ENCODE data around the gene ZBED4.

The ZBED4 gene

DNA sequence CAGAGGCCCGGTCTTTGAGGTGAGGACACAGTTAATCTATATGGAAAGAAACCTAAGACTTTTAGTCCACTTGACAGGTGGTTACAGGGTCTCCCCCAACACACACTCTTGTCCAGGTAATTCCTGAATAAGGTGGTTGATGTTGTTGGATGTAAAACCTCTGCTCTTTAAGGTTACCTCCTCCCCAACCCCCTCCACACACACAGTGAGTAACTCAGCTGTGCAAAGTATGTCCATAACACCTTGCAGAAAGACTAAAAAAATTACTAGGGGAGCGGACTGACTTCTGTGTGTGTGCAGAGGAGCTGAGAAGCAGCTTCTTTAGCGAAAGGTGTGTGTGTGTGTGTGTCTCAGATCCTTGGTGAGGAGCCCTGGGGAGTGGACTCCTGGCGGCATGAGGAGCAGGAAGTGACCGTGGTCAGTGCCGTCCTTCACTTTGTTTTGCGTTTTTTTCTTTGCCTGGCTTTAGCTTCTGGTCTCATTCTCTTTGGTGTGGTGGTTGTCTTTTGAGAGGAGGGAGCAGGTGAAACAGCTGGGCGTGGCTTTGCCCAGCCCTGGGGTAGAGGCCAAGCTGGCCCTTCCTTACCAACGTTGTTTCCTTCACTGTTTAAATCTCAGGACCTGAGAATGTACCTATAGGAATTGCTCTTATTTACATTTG lies 1.7 kb downstream of the ZBED4 start:
- no peak for DNase-seq (ENCODE audit: low read depth)

DNA sequence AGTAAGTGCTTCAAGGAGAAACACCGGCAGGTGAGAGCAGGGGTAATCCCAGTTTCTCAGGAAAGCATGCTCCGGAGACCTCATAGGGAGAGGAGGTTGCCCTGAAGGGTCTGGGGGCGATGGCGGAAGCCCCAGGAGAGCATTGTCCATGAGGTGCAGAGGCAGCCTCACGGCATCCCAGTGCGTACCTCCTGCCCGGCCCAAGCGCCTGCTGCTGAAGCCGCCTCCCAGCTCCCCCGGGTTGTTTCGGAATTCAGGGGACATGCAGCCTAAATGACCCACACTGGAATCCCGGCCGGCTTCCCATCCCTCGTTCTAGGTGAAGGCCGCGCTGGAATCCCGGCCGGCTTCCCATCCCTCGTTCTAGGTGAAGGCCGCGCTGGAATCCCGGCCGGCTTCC lies 2.7 kb downstream of the ZBED4 start:
- no peak for DNase-seq (ENCODE audit: low read depth)

DNA sequence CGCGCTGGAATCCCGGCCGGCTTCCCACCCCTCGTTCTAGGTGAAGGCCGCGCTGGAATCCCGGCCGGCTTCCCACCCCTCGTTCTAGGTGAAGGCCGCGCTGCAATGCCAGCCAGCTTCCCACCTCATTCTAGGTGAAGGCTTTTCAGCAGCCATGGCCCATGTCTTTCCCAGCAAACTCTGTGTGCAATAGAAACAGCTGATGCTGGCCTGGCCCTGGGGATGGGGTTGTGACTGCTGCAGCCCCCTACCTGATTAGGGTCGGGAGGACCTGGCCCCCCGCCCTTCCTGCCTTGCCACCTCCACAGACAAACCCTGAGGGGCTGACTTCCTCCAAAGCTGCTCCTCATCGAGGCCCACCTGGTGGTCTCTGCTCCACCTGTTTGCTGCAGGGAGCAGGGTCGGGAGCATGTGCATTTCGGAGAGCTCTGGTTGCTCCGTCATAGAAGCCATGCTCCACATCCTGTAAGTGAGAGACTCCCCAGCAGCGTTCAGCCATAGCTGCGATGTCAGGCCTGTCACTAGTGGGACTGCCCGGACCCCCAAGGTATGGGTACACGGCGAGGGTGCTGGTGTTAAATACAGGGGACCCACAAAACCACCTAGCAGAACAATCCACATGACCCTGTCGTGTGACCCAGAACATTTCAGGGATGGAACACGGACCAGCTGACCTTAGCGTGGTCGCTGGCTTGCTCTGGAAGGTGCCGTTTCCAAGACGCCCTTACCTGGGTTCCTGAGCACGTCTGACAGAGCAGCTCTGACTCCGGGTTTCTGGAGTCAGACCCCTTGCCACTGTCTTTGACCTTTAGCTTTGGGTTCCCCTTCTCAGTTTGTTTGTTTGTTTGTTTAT lies 3.3 kb downstream of the ZBED4 start:
- no peak for DNase-seq (ENCODE audit: low read depth)

DNA sequence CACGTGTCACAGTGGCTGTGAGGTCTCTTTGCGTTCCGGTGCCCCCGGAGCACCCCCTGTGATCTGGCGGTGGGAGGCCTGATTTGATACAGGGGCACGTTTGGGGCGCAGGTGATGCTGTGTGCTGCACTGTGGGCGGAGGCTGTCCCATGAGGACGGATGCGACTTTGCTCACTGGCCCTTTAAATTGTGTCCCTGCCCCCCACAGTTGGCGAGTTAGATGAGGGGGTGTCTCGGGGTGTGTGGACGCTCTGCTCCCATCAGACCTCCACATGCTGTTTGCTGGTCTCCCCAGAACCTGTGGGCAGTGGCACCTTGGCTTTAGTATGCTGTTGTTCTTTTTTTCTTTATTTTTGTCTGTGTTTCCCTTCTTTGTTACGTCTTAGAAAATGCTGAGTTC lies 5.2 kb downstream of the ZBED4 start:
- no peak for DNase-seq (ENCODE audit: low read depth)

DNA sequence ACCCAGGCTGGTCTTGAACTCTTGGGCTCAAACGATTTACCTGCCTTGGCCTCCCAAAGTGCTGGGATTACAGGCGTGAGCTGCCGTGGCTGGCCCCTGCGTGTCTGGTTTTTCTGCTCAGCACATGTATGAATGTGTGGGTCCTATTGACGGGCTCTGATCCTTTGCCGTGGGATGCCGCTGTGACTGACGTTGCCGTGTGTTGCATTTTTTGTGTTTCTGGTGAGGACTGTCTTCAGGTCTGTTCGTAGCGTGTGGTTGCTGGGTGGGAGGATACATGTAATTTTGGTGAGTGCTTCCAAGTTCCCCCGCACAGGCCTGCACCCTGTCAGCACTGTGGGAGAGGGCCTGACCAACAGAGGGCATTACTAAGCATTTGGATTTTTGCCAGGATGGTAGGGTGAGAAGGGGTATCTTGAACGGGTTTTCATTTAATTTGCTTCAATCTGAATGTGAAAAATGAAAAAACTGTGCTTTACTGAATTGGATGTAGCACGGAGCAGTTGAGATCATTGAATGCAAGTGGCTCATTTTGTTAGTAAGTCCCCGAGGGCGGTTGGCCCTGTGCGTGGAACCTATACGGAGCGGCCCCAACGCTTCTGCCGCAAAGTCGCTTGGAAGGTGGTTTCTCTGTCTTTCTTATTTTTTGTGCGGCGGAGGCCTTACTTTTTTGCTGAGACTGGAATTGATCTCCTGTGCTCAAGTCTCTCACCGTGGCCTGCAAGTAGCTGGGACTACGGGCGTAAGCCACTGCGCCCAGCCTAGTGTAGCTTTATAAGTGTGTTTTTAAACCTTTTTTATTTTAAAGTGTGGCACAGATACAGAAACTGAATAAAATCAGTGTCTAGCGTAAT lies 8.2 kb downstream of the ZBED4 start:
- DNase-seq (ENCODE audit: low read depth) = no peak

DNA sequence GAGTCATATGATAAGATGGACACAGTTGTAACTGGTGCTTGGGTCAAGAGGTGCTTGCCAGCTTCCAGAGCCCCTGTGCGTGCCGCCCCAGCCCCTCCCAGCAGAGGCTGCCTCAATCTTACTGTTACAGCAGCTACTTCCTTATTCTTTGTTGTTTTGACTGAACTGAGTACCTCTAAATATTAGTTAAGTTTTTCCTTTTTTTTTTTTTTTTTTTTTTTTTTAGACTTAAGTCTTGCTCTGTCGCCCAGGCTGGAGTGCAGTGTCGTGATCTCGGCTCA lies 8.8 kb downstream of the ZBED4 start:
- DNase-seq (ENCODE audit: low read depth) = no peak

DNA sequence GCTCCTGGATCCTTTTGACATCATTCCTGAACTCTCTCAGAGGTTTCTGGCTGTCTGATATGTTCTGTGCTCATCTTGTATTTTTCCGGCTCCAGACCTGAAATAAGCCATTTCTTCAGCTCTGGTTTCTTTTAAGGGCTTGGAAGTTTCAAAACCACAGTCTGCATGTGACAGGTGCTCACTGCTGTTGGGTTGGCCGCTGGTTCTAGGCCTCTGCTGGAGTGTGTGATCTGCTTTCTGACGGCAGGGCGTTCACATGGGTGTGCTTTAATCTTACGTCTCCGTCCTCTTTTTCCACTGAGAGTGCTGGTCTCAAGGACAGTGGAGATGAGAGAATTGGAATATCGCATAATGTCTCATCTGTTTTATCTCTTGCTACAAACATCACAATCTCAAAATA lies 10.3 kb downstream of the ZBED4 start:
- DNase-seq (ENCODE audit: low read depth) = no peak

DNA sequence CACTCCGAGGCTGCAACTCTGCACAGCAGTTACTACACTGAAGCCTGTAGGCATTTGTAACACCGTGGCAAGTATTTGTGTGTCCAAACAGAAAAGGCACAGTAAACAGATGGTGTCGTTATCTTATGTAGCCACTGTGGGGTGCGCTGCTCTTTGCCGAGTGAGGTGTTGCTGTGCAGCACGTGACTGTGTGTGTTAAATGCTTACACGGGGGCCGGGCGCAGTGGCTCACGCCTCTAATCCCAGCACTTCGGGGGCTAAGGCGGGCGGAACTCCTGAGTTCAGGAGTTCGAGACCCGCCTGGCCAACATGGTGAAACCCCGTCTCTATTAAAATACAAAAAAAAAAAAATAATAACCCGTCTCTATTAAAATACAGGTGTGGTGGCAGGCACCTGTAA lies 11.5 kb downstream of the ZBED4 start:
- DNase-seq (ENCODE audit: low read depth) = no peak

DNA sequence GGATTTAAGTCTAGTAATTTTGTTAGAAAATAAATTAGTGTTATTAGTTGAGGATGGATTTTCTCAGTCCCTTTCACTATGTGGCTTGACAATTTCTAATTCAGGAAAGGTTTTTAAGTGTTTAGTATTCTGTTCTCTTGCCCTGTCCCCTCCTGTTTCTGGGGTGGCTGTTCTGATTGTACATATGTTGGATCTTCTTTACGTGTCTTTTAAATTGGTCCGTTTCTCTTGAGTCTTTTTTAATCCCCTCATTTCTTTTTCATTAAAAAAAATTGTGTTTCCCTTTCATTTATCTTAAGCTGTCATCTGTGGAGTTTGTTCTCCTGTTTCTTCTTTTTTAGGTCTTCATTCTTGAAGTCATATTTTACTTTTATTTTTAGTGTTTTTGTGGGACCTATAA lies 12.5 kb downstream of the ZBED4 start:
- no peak for DNase-seq (ENCODE audit: low read depth)

DNA sequence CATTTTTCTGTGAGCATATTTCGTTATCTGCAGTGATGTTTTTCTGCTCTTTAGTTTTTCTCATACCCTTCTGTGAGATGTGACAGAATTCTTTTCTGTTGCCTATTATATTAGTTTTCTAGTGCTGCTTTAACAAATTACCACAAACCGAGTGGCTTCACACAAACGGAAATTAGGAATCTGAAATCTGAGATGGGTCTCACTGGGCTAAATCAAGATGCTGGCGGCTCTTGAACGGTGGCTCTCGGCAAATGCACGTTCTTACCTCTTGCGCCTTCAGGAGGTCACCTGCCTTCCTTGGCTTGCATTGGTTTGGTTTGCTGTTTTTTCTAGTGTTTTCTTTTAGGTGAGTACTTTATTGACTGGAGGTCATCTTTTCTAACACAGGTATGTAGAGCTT lies 13.0 kb downstream of the ZBED4 start:
- DNase-seq (ENCODE audit: low read depth) = no peak

DNA sequence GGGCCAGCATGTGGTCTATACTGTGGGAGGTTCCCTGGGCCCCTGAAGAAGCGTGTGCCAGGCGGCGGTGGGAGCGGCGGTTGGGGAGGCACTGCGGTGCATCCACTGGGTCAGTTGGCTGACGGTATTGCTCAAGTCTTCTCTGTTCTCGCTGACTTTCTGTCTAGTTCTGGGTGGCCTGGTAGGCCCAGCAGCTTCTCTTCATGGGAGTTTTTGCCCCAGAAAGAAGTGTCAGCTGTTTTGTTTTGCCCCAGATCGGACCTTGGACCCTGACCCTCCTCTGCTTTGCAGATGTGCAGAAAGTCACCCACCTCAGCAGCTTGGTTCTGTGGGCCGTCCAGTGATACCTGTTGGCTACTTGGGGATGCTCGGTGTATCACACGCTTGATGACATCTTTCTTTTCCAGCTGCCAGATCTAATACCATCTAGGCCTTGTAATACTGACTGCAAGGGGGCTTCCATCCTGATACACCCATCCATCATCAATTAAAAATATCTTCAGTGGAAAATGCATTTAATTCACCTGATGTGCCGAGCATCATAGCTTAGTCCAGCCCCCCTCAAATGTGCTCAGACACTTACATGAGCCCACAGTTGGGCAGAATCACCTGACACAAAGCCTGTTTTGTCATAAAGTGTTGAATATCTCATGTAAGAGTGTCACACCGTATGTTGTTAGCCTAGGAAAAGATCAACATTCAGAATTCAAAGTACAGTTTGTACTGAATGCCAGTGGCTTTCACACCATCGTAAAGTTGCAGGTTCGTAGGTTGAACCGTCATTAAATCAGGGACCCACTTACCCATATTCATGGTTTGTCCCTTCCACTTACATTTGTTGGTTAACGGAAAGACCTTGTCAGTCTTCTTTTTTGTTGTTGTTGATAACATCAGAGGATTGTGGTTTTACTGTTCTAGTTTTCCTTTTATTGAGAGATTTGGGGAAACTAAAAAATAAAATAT lies 13.9 kb downstream of the ZBED4 start:
- no peak for DNase-seq (ENCODE audit: low read depth)

DNA sequence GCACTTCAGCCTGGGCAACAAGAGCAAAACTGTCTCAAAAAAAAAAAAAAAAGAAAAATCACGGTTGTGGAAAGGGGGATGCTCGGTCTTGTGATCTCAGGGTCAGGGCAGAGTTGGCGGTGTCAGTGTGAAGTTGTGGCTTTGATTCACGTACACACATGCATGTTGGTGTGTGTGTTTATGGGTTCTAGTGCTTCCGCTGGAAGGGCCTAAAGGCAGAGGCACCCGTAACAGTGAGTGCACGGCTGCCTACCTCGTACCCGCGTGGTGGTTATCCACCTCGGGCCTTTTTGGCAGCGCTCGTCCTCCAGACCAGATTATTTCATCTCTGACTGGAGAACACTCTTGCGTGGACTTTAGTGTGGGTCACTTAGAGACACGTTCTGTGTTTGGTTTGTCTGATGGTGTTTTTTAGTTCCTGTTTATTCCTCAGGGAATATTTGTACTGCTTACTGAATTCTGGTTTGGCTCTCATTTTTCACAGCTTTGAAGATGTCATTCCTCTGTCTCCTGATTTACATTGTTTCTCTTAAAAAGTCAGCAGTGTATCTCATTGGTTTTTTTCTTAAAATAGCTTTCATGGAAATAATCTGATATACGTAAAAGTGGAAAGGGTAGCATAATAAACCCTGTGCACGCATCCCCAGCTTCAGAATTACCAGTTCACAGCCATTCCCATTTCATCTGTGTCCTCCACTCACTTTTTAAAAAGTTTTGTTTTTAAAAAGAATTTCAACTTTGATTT lies 15.6 kb downstream of the ZBED4 start:
- no peak for DNase-seq (ENCODE audit: low read depth)

DNA sequence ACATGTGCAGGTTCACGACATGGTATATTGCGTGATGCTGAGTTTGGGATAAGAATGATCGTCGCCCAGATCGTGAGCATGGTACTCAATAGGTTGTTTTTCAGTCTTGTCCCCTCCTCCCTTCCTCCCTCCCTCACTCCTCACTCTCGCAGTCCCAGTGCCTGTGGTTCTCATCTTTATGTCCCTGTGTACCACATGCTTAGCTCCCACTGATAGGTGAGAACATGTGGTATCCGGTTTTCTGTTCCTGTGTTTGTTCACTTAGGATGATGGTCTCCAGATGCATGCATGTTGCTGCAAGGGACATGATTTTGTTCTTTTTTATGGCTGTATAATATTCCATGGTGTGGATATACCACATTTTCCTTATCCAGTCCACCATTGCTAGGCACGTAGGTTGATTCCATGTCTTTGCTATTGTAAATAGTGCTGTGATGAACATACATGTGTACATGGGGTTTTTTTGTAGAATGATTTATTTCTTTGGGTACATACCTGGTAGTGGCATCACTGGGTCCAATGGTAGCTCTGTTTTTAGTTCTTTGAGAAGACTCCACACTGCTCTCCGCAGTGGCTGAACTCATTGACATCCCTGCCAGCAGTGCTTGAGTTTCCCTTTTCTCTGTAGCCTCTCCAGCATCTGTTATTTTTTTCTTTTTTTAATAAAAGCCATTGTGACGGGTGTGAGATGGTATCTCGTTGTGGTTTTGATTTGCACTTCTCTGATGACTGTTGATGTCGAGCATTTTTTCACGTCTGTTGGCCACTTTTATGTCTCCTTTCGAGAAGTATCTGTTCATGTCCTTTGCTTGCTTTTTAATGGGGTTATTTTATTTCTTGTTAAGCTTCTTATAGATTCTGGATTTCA lies 16.4 kb downstream of the ZBED4 start:
- no peak for DNase-seq (ENCODE audit: low read depth)

DNA sequence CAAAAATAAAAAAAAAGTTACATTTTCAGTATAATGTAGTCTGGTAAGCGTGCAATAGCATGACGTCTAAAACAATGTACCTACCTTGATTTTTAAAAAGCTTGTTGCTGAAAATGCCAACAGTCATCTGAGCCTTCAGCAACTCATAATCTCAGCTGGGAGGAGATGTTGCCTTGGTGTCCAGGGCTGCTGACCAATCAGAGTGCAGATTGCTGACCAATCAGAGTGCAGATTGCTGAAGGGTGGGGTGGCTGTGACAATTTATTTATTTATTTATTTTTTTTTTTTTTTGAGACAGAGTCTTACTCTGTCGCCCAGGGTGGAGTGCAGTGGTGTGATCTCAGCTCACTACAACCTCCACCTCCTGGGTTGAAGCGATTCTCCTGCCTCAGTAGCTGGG lies 17.8 kb downstream of the ZBED4 start:
- no peak for DNase-seq (ENCODE audit: low read depth)

DNA sequence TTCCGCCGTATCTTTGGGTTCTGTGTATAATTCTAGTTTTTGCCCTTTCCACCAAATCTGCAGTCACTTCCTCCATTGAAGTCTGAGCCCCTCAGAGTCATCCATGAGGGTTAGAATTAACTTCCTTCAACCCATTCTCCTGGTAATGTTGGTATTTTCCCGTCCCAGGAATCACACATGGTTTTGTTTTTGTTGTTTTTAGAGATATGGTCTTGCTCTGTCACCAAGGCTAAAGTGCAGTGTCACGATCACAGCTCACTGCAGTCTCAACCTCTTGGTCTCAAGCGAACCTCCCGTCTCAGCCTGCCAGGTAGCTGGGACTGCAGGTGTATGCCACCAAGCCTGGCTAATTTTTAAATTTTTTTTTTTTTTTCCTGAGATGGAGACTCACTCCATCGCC lies 18.7 kb downstream of the ZBED4 start:
- DNase-seq (ENCODE audit: low read depth) = no peak

DNA sequence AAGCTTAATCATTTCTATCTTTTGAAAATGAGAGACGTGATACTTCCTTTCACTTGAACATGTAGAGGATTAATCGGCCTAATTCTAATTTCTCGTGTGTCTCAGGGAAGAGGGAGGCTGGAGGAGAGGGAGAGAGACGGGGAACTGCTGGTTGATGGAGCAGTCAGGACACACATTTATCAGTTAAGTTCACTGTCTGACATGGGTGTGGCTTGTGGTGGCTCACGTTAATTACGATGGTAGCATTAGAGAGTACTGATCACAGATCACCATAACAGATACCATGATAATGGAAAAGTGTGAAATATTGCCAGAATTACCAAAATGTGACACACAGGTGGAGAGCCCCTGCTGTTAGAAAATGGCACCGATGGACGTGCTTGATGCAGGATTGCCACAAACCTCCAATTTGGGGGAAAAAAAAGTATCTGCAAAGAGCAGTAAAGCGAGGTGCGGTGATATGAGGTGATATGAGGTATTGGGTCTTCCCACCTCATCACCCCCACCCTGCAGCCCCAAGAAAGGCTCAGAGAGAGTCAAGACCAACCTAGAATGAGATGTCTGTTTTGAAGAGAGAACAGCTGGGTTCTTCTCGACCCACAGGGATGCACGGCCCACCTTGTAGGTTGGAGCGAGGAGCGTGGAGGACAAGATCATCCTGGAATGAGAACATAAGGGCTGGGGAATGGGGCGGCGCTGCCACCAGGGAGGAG lies 19.7 kb downstream of the ZBED4 start:
- DNase-seq (ENCODE audit: low read depth) = no peak

DNA sequence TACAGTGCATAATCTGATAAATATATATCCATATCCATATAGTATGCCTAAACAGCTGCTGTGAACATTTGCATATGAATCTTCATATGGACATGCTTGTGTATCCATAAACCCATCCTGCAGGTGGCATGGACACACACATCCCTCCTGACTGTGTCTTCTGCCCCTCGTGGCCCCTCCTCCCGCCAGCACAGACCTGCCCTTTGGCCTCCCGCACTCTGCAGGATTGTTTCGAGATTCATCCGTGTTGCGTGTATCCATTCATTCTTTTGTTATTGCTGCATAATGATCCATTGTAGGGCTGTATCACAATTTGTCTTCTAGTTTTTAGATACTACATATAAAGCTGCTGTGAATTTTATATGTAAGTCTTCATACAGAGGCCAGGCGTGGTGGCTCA lies 24.0 kb downstream of the ZBED4 start:
- DNase-seq (ENCODE audit: low read depth) = no peak

DNA sequence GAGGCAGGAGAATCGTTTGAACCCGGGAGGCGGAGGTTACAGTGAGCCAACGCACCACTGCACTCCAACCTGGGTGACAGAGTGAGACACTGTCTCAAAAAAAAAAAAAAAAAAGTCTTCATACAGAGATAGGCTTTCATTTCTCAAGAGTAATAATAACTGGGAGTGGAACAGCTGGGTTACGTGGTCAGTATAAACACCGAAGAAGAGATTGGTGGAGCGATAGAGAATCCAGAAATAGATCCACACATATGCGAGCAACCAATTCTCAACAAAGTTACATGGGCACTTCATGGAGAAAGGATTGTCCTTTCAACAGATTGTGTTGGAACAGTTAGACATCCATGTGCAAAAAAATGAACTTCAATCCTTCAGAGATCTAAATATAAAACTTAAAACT lies 24.6 kb downstream of the ZBED4 start:
- no peak for DNase-seq (ENCODE audit: low read depth)

DNA sequence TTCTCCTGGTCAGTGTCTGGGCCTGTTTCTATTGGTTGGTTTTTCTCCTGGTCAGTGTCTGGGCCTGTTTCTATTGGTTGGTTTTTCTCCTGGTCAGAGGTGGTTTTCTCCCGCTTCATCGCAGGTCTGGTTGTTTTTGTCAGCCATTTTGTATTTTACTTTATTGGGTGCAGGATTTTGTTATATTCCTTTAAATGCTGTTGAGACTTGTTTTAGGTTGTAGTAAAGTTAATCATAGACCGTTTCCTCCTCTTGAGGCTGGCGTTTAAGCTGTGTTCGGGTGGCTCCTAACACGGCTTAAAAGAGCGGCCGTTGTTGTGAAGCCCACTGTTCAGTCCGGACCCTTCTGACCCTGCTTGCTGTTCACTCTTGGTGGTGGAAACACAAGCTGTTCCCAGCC lies 26.2 kb downstream of the ZBED4 start:
- DNase-seq (ENCODE audit: low read depth) = no peak

DNA sequence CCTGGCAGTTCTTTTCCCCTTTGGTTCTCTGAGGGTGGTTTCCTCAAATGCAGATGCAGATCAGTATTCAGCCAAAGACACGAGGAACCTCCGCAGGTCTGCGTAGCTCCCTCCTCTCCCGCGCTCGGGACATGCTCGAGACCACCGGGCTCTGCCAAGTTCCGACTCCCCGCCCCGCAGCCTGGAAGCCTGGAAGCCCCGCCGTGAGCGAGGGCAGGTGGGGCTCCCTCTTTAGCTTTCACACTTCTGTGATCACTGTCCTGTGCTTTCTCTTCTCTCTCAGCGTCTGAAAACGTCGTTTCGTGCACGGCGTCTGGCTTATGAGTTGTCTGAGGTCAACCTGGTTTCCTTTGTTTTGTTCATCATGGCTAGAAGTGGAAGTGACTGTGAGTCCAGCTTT lies 26.6 kb downstream of the ZBED4 start:
- no peak for DNase-seq (ENCODE audit: low read depth)
